ENCODE data around the gene SLC26A3.

The SLC26A3 gene

GRCh38 chr7:107788216-107788615, 14.8 kb downstream of the SLC26A3 start:
- no peak overlapping the region for H3K27ac ChIP-seq (ENCODE audit: extremely low read depth, low read depth, low read length)
- no peaks in the 10 kb centered on the region for H3K4me1 ChIP-seq (ENCODE audit: control insufficient read depth, insufficient read depth, low read length)
- H3K36me3 ChIP-seq (ENCODE audit: control insufficient read depth in 2 of 2, insufficient read depth in 1 of 2, low read length in 2 of 2): no peaks in the 10 kb centered on the region
- POLR2A ChIA-PET: no interaction called here
- no peaks in the 10 kb centered on the region for H3K9me3 ChIP-seq (ENCODE audit: control insufficient read depth, insufficient read depth, low read depth, low read length)
- H3K4me3 ChIP-seq (ENCODE audit: low read depth, low read length): no peak overlapping the region
- CTCF ChIA-PET: interaction anchor here (0.7 kb wide), 1 partner anchor 93 kb away, joined by 3 read pairs; no protein-coding TSS in a partner anchor
- TF ChIP-seq ZBTB1 (tag by site-specific recombination; IDR thresholded peaks at IDR 0.05) (no peak), ZNF660 (tag by site-specific recombination; IDR thresholded peaks at IDR 0.05) (no peak), ZNF560 (tag by site-specific recombination; IDR thresholded peaks at IDR 0.05; ENCODE audit: borderline replicate concordance) (no peak), ZNF223 (tag by site-specific recombination; IDR thresholded peaks at IDR 0.05) (no peak), ZNF514 (tag by site-specific recombination; IDR thresholded peaks at IDR 0.05) (no peak), ZNF266 (tag by site-specific recombination; IDR thresholded peaks at IDR 0.05; ENCODE audit: low read depth) (no peak), GLIS1 (tag by site-specific recombination; IDR thresholded peaks at IDR 0.05) (no peak), HOXD13 (CRISPR knock-in tag; IDR thresholded peaks at IDR 0.05; ENCODE audit: borderline replicate concordance) (no peak), ZNF561 (tag by site-specific recombination; IDR thresholded peaks at IDR 0.05; ENCODE audit: borderline replicate concordance) (no peak), GLI4 (tag by site-specific recombination; IDR thresholded peaks at IDR 0.05) (no peak), ZNF394 (tag by site-specific recombination; IDR thresholded peaks at IDR 0.05; ENCODE audit: borderline replicate concordance) (no peak)
- TF ChIP-seq, protein P1, sequence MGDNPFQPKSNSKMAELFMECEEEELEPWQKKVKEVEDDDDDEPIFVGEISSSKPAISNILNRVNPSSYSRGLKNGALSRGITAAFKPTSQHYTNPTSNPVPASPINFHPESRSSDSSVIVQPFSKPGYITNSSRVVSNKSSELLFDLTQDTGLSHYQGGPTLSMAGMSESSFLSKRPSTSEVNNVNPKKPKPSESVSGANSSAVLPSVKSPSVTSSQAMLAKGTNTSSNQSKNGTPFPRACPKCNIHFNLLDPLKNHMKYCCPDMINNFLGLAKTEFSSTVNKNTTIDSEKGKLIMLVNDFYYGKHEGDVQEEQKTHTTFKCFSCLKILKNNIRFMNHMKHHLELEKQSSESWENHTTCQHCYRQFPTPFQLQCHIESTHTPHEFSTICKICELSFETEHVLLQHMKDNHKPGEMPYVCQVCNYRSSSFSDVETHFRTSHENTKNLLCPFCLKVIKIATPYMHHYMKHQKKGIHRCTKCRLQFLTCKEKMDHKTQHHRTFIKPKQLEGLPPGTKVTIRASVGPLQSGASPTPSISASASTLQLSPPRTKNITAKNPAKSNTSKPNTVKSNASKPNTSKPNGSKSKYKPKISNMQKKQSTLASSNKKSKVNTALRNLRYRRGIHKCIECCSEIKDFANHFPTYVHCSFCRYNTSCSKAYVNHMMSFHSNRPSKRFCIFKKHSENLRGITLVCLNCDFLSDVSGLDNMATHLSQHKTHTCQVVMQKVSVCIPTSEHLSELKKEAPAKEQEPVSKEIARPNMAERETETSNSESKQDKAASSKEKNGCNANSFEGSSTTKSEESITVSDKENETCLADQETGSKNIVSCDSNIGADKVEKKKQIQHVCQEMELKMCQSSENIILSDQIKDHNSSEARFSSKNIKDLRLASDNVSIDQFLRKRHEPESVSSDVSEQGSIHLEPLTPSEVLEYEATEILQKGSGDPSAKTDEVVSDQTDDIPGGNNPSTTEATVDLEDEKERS (tag by site-specific recombination; IDR thresholded peaks at IDR 0.05): no peak

DNA sequence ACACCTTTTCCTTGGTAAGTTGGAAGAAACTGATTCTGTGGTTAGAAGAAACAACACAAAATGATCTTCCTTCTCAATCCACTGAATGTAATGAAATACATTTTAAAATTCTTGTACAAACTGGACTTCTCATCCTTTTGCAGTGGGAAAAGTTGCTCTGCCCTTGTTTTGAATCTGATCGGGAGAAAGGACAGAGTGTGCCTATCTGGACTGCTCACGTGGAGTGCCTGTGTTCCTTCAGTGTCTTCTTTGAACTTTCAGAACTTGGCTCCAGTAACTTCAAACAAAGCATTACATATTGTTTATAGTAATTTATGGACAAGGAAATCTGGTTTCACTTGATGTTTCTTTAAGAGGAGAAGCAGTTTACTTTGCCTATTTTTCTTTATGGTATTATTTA, 17.1 kb downstream of the SLC26A3 start:
- H3K4me3 ChIP-seq (ENCODE audit: low read depth, low read length): no peak overlapping the region
- no peaks in the 10 kb centered on the region for H3K36me3 ChIP-seq (ENCODE audit: control insufficient read depth in 2 of 2, insufficient read depth in 1 of 2, low read length in 2 of 2)
- TF ChIP-seq, protein P2, sequence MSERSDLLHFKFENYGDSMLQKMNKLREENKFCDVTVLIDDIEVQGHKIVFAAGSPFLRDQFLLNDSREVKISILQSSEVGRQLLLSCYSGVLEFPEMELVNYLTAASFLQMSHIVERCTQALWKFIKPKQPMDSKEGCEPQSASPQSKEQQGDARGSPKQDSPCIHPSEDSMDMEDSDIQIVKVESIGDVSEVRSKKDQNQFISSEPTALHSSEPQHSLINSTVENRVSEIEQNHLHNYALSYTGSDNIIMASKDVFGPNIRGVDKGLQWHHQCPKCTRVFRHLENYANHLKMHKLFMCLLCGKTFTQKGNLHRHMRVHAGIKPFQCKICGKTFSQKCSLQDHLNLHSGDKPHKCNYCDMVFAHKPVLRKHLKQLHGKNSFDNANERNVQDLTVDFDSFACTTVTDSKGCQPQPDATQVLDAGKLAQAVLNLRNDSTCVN (tag by site-specific recombination; optimal IDR thresholded peaks at IDR 0.05): no peak
- TF ChIP-seq ZNF302 (tag by site-specific recombination; IDR thresholded peaks at IDR 0.05; ENCODE audit: low read depth): no peak
- TF ChIP-seq ZNF660 (tag by site-specific recombination; IDR thresholded peaks at IDR 0.05): no peak
- TF ChIP-seq ZSCAN16 (tag by site-specific recombination; IDR thresholded peaks at IDR 0.05): no peak
- ChIA-PET POLR2A (no interaction called here), CTCF (no interaction called here)
- no peak overlapping the region for H3K27ac ChIP-seq (ENCODE audit: extremely low read depth, low read depth, low read length)
- H3K4me1 ChIP-seq (ENCODE audit: control insufficient read depth, insufficient read depth, low read length): no peaks in the 10 kb centered on the region
- no peaks in the 10 kb centered on the region for H3K9me3 ChIP-seq (ENCODE audit: control insufficient read depth, insufficient read depth, low read depth, low read length)

GRCh38 chr7:107785170-107785569, 17.9 kb downstream of the SLC26A3 start:
- ChIA-PET POLR2A (no interaction called here), CTCF (no interaction called here)
- Histone ChIP-seq H3K27ac (ENCODE audit: extremely low read depth, low read depth, low read length) (no peak overlapping the region), H3K4me3 (ENCODE audit: low read depth, low read length) (no peak overlapping the region), H3K36me3 (ENCODE audit: control insufficient read depth in 2 of 2, insufficient read depth in 1 of 2, low read length in 2 of 2) (no peaks in the 10 kb centered on the region), H3K9me3 (ENCODE audit: control insufficient read depth, insufficient read depth, low read depth, low read length) (no peaks in the 10 kb centered on the region), H3K4me1 (ENCODE audit: control insufficient read depth, insufficient read depth, low read length) (no peaks in the 10 kb centered on the region)
- TF ChIP-seq ZSCAN18 (tag by site-specific recombination; IDR thresholded peaks at IDR 0.05) (no peak), ZFP69B (tag by site-specific recombination; IDR thresholded peaks at IDR 0.05) (no peak), ZNF645 (tag by site-specific recombination; IDR thresholded peaks at IDR 0.05) (no peak), ZBTB20 (tag by site-specific recombination; IDR thresholded peaks at IDR 0.05) (no peak)
- TF ChIP-seq, protein P3, sequence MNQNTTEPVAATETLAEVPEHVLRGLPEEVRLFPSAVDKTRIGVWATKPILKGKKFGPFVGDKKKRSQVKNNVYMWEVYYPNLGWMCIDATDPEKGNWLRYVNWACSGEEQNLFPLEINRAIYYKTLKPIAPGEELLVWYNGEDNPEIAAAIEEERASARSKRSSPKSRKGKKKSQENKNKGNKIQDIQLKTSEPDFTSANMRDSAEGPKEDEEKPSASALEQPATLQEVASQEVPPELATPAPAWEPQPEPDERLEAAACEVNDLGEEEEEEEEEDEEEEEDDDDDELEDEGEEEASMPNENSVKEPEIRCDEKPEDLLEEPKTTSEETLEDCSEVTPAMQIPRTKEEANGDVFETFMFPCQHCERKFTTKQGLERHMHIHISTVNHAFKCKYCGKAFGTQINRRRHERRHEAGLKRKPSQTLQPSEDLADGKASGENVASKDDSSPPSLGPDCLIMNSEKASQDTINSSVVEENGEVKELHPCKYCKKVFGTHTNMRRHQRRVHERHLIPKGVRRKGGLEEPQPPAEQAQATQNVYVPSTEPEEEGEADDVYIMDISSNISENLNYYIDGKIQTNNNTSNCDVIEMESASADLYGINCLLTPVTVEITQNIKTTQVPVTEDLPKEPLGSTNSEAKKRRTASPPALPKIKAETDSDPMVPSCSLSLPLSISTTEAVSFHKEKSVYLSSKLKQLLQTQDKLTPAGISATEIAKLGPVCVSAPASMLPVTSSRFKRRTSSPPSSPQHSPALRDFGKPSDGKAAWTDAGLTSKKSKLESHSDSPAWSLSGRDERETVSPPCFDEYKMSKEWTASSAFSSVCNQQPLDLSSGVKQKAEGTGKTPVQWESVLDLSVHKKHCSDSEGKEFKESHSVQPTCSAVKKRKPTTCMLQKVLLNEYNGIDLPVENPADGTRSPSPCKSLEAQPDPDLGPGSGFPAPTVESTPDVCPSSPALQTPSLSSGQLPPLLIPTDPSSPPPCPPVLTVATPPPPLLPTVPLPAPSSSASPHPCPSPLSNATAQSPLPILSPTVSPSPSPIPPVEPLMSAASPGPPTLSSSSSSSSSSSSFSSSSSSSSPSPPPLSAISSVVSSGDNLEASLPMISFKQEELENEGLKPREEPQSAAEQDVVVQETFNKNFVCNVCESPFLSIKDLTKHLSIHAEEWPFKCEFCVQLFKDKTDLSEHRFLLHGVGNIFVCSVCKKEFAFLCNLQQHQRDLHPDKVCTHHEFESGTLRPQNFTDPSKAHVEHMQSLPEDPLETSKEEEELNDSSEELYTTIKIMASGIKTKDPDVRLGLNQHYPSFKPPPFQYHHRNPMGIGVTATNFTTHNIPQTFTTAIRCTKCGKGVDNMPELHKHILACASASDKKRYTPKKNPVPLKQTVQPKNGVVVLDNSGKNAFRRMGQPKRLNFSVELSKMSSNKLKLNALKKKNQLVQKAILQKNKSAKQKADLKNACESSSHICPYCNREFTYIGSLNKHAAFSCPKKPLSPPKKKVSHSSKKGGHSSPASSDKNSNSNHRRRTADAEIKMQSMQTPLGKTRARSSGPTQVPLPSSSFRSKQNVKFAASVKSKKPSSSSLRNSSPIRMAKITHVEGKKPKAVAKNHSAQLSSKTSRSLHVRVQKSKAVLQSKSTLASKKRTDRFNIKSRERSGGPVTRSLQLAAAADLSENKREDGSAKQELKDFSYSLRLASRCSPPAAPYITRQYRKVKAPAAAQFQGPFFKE (tag by site-specific recombination; IDR thresholded peaks at IDR 0.05; ENCODE audit: borderline replicate concordance): no peak

All from HEK293 (cell line).